Duodenal mucosa (tissue), 2 donors: ENCODE results near the gene TTC32.
"Not testable (repeated sequence)": the region's sequence is repeated elsewhere in the genome, so short reads cannot be mapped to it uniquely, and the experiment has no call there.

ENCODE experiments used
- H3K27ac ChIP-seq: one replicate; pipeline ENCODE4 v1.7.0; 2013; ENCODE audit warnings: low read depth, low read length
- H3K27me3 ChIP-seq, 2 donors: one replicate each; pipeline ENCODE4 v1.7.0; 2013; ENCODE audit warnings: low read length in 2 of 2, control low read depth in 1 of 2; ENCODE audit not compliant: insufficient read depth in 2 of 2, control insufficient read depth in 1 of 2
- H3K36me3 ChIP-seq, 2 donors: one replicate each; pipeline ENCODE4 v1.7.0; 2013; ENCODE audit warnings: low read length in 2 of 2, control low read depth in 1 of 2; ENCODE audit not compliant: insufficient read depth in 2 of 2, control insufficient read depth in 1 of 2
- H3K4me1 ChIP-seq, 2 donors: one replicate each; pipeline ENCODE4 v1.7.0; 2013; ENCODE audit warnings: low read length in 2 of 2, control low read depth in 1 of 2; ENCODE audit not compliant: insufficient read depth in 2 of 2, control insufficient read depth in 1 of 2
- H3K4me3 ChIP-seq, 2 donors: one replicate each; pipeline ENCODE4 v1.7.0; 2013; ENCODE audit warnings: low read length in 2 of 2, low read depth in 1 of 2
- H3K9ac ChIP-seq, 2 donors: one replicate each; pipeline ENCODE4 v1.7.0; 2013; ENCODE audit warnings: low read length in 2 of 2, low read depth in 1 of 2
- H3K9me3 ChIP-seq, 2 donors: one replicate each; pipeline ENCODE4 v1.7.0; 2013; ENCODE audit warnings: low read length in 2 of 2, control low read depth in 1 of 2; ENCODE audit not compliant: control insufficient read depth in 1 of 2

The TTC32 gene

GRCh38 chr2:19932928-19933327, 31.1 kb upstream of the TTC32 start:
- Histone ChIP-seq H3K9ac (no peak overlapping the region), H3K9me3 (peaks cover 1 to 8% of the 10 kb centered on the region in 2 donors), H3K4me1 (no peaks in the 10 kb centered on the region), H3K4me3 (no peak overlapping the region), H3K27ac (no peak overlapping the region), H3K36me3 (peaks cover 0 to 2% of the 10 kb centered on the region in 2 donors), H3K27me3 (no peaks in the 10 kb centered on the region)

GRCh38 chr2:19929226-19929625, 27.4 kb upstream of the TTC32 start:
- peaks cover 0 to 2% of the 10 kb centered on the region in 2 donors for H3K36me3 ChIP-seq
- no peak overlapping the region for H3K27ac ChIP-seq
- no peaks in the 10 kb centered on the region for H3K27me3 ChIP-seq
- no peak overlapping the region for H3K4me3 ChIP-seq
- H3K4me1 ChIP-seq, result no peaks in the 10 kb centered on the region
- peaks cover 7 to 15% of the 10 kb centered on the region in 2 donors for H3K9me3 ChIP-seq
- H3K9ac ChIP-seq, result no peak overlapping the region

GRCh38 chr2:19927816-19928215, 26.0 kb upstream of the TTC32 start:
- not testable (repeated sequence) for H3K27ac ChIP-seq, H3K4me1 ChIP-seq, H3K9ac ChIP-seq, H3K27me3 ChIP-seq, H3K36me3 ChIP-seq, H3K4me3 ChIP-seq
- H3K9me3 ChIP-seq, result peaks cover 7 to 15% of the 10 kb centered on the region in 2 donors

- not testable (repeated sequence) for H3K27ac ChIP-seq, H3K36me3 ChIP-seq, H3K27me3 ChIP-seq, H3K4me3 ChIP-seq, H3K9ac ChIP-seq, H3K4me1 ChIP-seq
- H3K9me3 ChIP-seq, result peaks cover 7 to 15% of the 10 kb centered on the region in 2 donors
Observed at GRCh38 chr2:19924526-19924925, 22.7 kb upstream of the TTC32 start.

GRCh38 chr2:19922188-19922587, 20.4 kb upstream of the TTC32 start:
- H3K4me3 ChIP-seq, H3K9ac ChIP-seq, H3K27me3 ChIP-seq, H3K36me3 ChIP-seq, H3K9me3 ChIP-seq, H3K27ac ChIP-seq, H3K4me1 ChIP-seq: not testable (repeated sequence)

- no peak overlapping the region for H3K9ac ChIP-seq
- H3K4me1 ChIP-seq, result no peaks in the 10 kb centered on the region
- no peaks in the 10 kb centered on the region for H3K9me3 ChIP-seq
- no peak overlapping the region for H3K4me3 ChIP-seq
- no peaks in the 10 kb centered on the region for H3K27me3 ChIP-seq
- H3K27ac ChIP-seq, result no peak overlapping the region
- no peaks in the 10 kb centered on the region for H3K36me3 ChIP-seq
Observed at GRCh38 chr2:19916385-19916950, 14.7 kb upstream of the TTC32 start.

GRCh38 chr2:19914266-19914975, 12.6 kb upstream of the TTC32 start:
- Histone ChIP-seq H3K9ac (no peak overlapping the region), H3K4me1 (no peaks in the 10 kb centered on the region)

GRCh38 chr2:19911808-19912509, 10.2 kb upstream of the TTC32 start:
- no peak overlapping the region for H3K4me3 ChIP-seq
- no peak overlapping the region for H3K9ac ChIP-seq

More at GRCh38 chr2:19914266-19914975, 12.6 kb upstream of the TTC32 start:
- Histone ChIP-seq H3K27ac (no peak overlapping the region), H3K27me3 (no peaks in the 10 kb centered on the region), H3K36me3 (no peaks in the 10 kb centered on the region), H3K4me3 (no peak overlapping the region), H3K9me3 (no peaks in the 10 kb centered on the region)

GRCh38 chr2:19902216-19902740, 495 bp upstream of the TTC32 start:
- H3K4me1 ChIP-seq, result peaks cover 10 to 34% of the 10 kb centered on the region in 2 donors
- peak overlapping the region; percentile 95 to 98 for H3K9ac ChIP-seq
- H3K9me3 ChIP-seq, result no peaks in the 10 kb centered on the region
- H3K27me3 ChIP-seq, result no peaks in the 10 kb centered on the region
- H3K36me3 ChIP-seq, result no peaks in the 10 kb centered on the region
- peak overlapping the region; percentile 98 for H3K27ac ChIP-seq
- peak overlapping the region; percentile 94 to 98 for H3K4me3 ChIP-seq

More at GRCh38 chr2:19911808-19912509, 10.2 kb upstream of the TTC32 start:
- Histone ChIP-seq H3K4me1 (no peaks in the 10 kb centered on the region), H3K36me3 (no peaks in the 10 kb centered on the region), H3K27me3 (no peaks in the 10 kb centered on the region), H3K27ac (no peak overlapping the region), H3K9me3 (no peaks in the 10 kb centered on the region)

GRCh38 chr2:19900931-19901441, 797 bp downstream of the TTC32 start:
- peak overlapping the region; percentile 95 to 98 for H3K9ac ChIP-seq
- no peaks in the 10 kb centered on the region for H3K27me3 ChIP-seq
- peak overlapping the region; percentile 94 to 98 for H3K4me3 ChIP-seq
- H3K36me3 ChIP-seq, result no peaks in the 10 kb centered on the region
- H3K9me3 ChIP-seq, result no peaks in the 10 kb centered on the region
- H3K4me1 ChIP-seq, result peaks cover 10 to 34% of the 10 kb centered on the region in 2 donors
- peak overlapping the region; percentile 98 for H3K27ac ChIP-seq
